Natural killer cell treated with Interleukin-12 subunit alpha and Interleukin-12 subunit beta and Interleukin-15 and Interleukin-18, amount 100 ng/mL, for 72 hours (primary cell): ENCODE measurements around the gene CFAP77. TPM values are rescaled to one million over a fixed set of nuclear protein-coding genes. Genes with fewer than 3 reads are reported as not detected.

Experiments
- ATAC-seq, 2 donors: fragments of 150-1000 bp; cut with Tn5 transposase in 1 of 2; sonication (Bioruptor Pico), chemical (Tn5 transposase) in 1 of 2; 2 replicates each; pipeline ENCODE4 v1.10.0; 2021
- DNase-seq: peaks from one replicate; pipeline ENCODE4 v3.0.0; 2022; ENCODE audit warnings: low spot score
- H3K27ac Mint-ChIP-seq, 2 donors: 1 replicate in 1 of 2; 2 replicates in 1 of 2; pipeline ENCODE4 v1.8.0; 2022; ENCODE audit warnings: mixed read lengths in 2 of 2, mild to moderate bottlenecking in 1 of 2, moderate library complexity in 1 of 2
- H3K27me3 Mint-ChIP-seq, 2 donors: 1 replicate in 1 of 2; 2 replicates in 1 of 2; pipeline ENCODE4 v1.8.0; 2022; ENCODE audit warnings: mixed read lengths in 2 of 2
- H3K36me3 Mint-ChIP-seq: one replicate; pipeline ENCODE4 v1.8.0; 2022; ENCODE audit warnings: mixed read lengths
- H3K4me1 Mint-ChIP-seq, 2 donors: 1 replicate in 1 of 2; 2 replicates in 1 of 2; pipeline ENCODE4 v1.8.0; 2022; ENCODE audit warnings: low read depth in 2 of 2, mixed read lengths in 2 of 2, mild to moderate bottlenecking in 1 of 2
- H3K4me3 Mint-ChIP-seq: one replicate; pipeline ENCODE4 v1.8.0; 2022; ENCODE audit warnings: mixed read lengths
- H3K9me3 Mint-ChIP-seq: 2 replicates; pipeline ENCODE4 v1.8.0; 2022; ENCODE audit warnings: mixed read lengths
- total RNA-seq, 2 donors: library from RNA; stranded (reverse); gene quantifications; one replicate each; pipeline ENCODE4 v1.2.3, GENCODE V29; 2022

Gene CFAP77
- total RNA-seq, 2 donors from 2014 or later, result not detected

GRCh38 chr9:132513416-132513815, 103.4 kb downstream of the CFAP77 start:
- Mint-ChIP-seq H3K4me1 (no peaks in the 10 kb centered on the region), H3K4me3 (no peak overlapping the region), H3K27ac (no peak overlapping the region), H3K9me3 (no peaks in the 10 kb centered on the region), H3K27me3 (peaks cover 6 to 18% of the 10 kb centered on the region in 2 donors), H3K36me3 (no peaks in the 10 kb centered on the region)
- peak in 1 of 2 donors; percentile 11 for ATAC-seq
- no peak for DNase-seq

- H3K4me1 Mint-ChIP-seq, result no peaks in the 10 kb centered on the region
- H3K4me3 Mint-ChIP-seq, result no peak overlapping the region
- peaks cover 6 to 22% of the 10 kb centered on the region in 2 donors for H3K27me3 Mint-ChIP-seq
- no peak for ATAC-seq
- H3K9me3 Mint-ChIP-seq, result no peaks in the 10 kb centered on the region
- no peak overlapping the region for H3K27ac Mint-ChIP-seq
- no peaks in the 10 kb centered on the region for H3K36me3 Mint-ChIP-seq
- no peak for DNase-seq
These were observed 104.2 kb downstream of the CFAP77 start for GRCh38 chr9:132514011-132514744.

- ATAC-seq (no peak), DNase-seq (no peak)
- Mint-ChIP-seq H3K4me1 (no peaks in the 10 kb centered on the region), H3K9me3 (no peaks in the 10 kb centered on the region), H3K4me3 (no peak overlapping the region), H3K27me3 (peaks cover 6 to 22% of the 10 kb centered on the region in 2 donors), H3K36me3 (no peaks in the 10 kb centered on the region), H3K27ac (no peak overlapping the region)
These were observed 104.8 kb downstream of the CFAP77 start for GRCh38 chr9:132514821-132515220.

GRCh38 chr9:132516301-132516700, 106.3 kb downstream of the CFAP77 start:
- no peak overlapping the region for H3K27ac Mint-ChIP-seq

GRCh38 chr9:132516911-132517310, 106.9 kb downstream of the CFAP77 start:
- ATAC-seq (no peak), DNase-seq (no peak)
- Mint-ChIP-seq H3K4me1 (no peaks in the 10 kb centered on the region), H3K9me3 (no peaks in the 10 kb centered on the region), H3K27me3 (peaks cover 12 to 31% of the 10 kb centered on the region in 2 donors), H3K27ac (no peak overlapping the region), H3K36me3 (no peaks in the 10 kb centered on the region), H3K4me3 (no peak overlapping the region)

More at GRCh38 chr9:132516301-132516700, 106.3 kb downstream of the CFAP77 start:
- no peak for DNase-seq
- Mint-ChIP-seq H3K9me3 (no peaks in the 10 kb centered on the region), H3K27me3 (peaks cover 9 to 29% of the 10 kb centered on the region in 2 donors), H3K4me1 (no peaks in the 10 kb centered on the region), H3K36me3 (no peaks in the 10 kb centered on the region), H3K4me3 (no peak overlapping the region)
- ATAC-seq, result no peak

- H3K27ac Mint-ChIP-seq, result no peak overlapping the region
- H3K9me3 Mint-ChIP-seq, result no peaks in the 10 kb centered on the region
- ATAC-seq, result no peak
These were observed 108.0 kb downstream of the CFAP77 start for GRCh38 chr9:132517815-132518550.

GRCh38 chr9:132518626-132519025, 108.6 kb downstream of the CFAP77 start:
- no peak for ATAC-seq
- Mint-ChIP-seq H3K27me3 (peaks cover 8 to 30% of the 10 kb centered on the region in 2 donors), H3K4me1 (no peaks in the 10 kb centered on the region), H3K4me3 (no peak overlapping the region), H3K36me3 (no peaks in the 10 kb centered on the region), H3K9me3 (no peaks in the 10 kb centered on the region), H3K27ac (no peak overlapping the region)
- DNase-seq, result no peak

More at GRCh38 chr9:132517815-132518550, 108.0 kb downstream of the CFAP77 start:
- Mint-ChIP-seq H3K4me1 (no peaks in the 10 kb centered on the region), H3K4me3 (no peak overlapping the region), H3K36me3 (no peaks in the 10 kb centered on the region), H3K27me3 (peaks cover 12 to 31% of the 10 kb centered on the region in 2 donors)
- no peak for DNase-seq

GRCh38 chr9:132519033-132519432, 109.0 kb downstream of the CFAP77 start:
- no peak for ATAC-seq
- Mint-ChIP-seq H3K27me3 (peaks cover 6 to 27% of the 10 kb centered on the region in 2 donors), H3K9me3 (no peaks in the 10 kb centered on the region), H3K4me3 (no peak overlapping the region), H3K36me3 (no peaks in the 10 kb centered on the region), H3K27ac (no peak overlapping the region), H3K4me1 (no peaks in the 10 kb centered on the region)
- no peak for DNase-seq

GRCh38 chr9:132520612-132521011, 110.6 kb downstream of the CFAP77 start:
- H3K27me3 Mint-ChIP-seq, result peaks cover 6 to 26% of the 10 kb centered on the region in 2 donors
- H3K4me1 Mint-ChIP-seq, result peaks cover 0 to 3% of the 10 kb centered on the region in 2 donors
- ATAC-seq (no peak), DNase-seq (peak; percentile 32)
- no peaks in the 10 kb centered on the region for H3K36me3 Mint-ChIP-seq
- no peak overlapping the region for H3K4me3 Mint-ChIP-seq
- H3K9me3 Mint-ChIP-seq, result no peaks in the 10 kb centered on the region
- no peak overlapping the region for H3K27ac Mint-ChIP-seq

- peaks cover 0 to 3% of the 10 kb centered on the region in 2 donors for H3K4me1 Mint-ChIP-seq
- no peak for DNase-seq
- no peaks in the 10 kb centered on the region for H3K36me3 Mint-ChIP-seq
- peaks cover 7 to 17% of the 10 kb centered on the region in 2 donors for H3K27me3 Mint-ChIP-seq
- no peak overlapping the region for H3K27ac Mint-ChIP-seq
- ATAC-seq, result no peak
- no peaks in the 10 kb centered on the region for H3K9me3 Mint-ChIP-seq
- H3K4me3 Mint-ChIP-seq, result no peak overlapping the region
These were observed 115.5 kb downstream of the CFAP77 start for GRCh38 chr9:132525308-132526023.

GRCh38 chr9:132531195-132531594, 121.2 kb downstream of the CFAP77 start:
- Mint-ChIP-seq H3K27me3 (peaks cover 17 to 19% of the 10 kb centered on the region in 2 donors), H3K4me1 (no peaks in the 10 kb centered on the region), H3K9me3 (no peaks in the 10 kb centered on the region), H3K27ac (no peak overlapping the region), H3K4me3 (no peak overlapping the region), H3K36me3 (no peaks in the 10 kb centered on the region)
- ATAC-seq (no peak), DNase-seq (peak; percentile 59)

- Mint-ChIP-seq H3K27me3 (peaks cover 19 to 20% of the 10 kb centered on the region in 2 donors), H3K9me3 (no peaks in the 10 kb centered on the region), H3K4me1 (no peaks in the 10 kb centered on the region), H3K27ac (no peak overlapping the region), H3K36me3 (no peaks in the 10 kb centered on the region), H3K4me3 (no peak overlapping the region)
- DNase-seq (peak; percentile 51), ATAC-seq (peak in 1 of 2 donors; percentile 20)
These were observed 121.9 kb downstream of the CFAP77 start for GRCh38 chr9:132531710-132532570.

- Mint-ChIP-seq H3K36me3 (no peaks in the 10 kb centered on the region), H3K9me3 (no peaks in the 10 kb centered on the region), H3K27me3 (peaks cover 19 to 20% of the 10 kb centered on the region in 2 donors), H3K27ac (no peak overlapping the region), H3K4me1 (no peaks in the 10 kb centered on the region), H3K4me3 (no peak overlapping the region)
- DNase-seq (no peak), ATAC-seq (no peak)
These were observed 124.8 kb downstream of the CFAP77 start for GRCh38 chr9:132534832-132535231.
